GM21619 (cell line): ENCODE data around the gene WEE1.
"Not testable (repeated sequence)": the region's sequence is repeated elsewhere in the genome, so short reads cannot be mapped to it uniquely, and the experiment has no call there.

ENCODE experiments used
- ATAC-seq: cut with Tn5 transposase; IDR thresholded peaks from one replicate; pipeline ENCODE4 v1.9.1; 2021; ENCODE audit not compliant: unreplicated experiment

Gene WEE1

DNA sequence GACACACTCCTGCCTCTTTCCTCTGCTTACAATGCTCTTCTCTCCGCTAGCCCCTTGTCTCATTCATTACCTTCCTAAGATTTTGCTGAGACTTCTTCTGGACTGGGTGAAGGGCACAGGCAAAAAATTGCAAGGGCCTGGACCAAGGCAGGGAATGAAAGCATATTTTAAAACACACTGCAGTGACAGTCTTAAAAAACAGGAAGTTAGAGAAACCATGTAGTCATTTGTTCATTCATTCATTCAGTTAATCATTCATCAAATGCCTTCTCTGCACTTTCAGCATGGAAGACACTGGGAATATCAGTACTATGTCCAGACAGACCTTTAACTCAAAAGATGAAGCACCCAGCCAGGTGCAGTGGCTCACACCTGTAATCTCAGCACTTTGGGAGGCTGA lies 45.5 kb downstream of the WEE1 start:
- ATAC-seq, result no peak

DNA sequence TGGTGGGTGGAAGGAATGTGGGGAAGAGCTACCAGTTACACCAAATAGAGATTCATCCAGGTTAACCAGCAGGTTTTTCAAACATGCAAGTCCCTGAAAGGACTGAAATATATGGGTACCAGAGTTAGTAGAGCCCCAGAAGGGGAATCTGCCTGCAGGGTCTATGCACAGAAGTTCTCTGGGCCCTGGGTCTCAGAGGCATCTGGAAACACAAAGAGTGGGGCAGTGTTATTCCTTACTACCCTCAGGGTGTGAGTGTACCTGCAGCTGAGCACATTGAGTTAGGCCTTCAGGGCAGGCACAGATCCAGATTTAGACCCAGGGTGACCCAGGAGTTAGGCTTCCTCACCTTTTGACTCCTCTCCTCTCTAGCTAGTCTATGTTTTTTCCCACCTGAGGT lies 46.5 kb downstream of the WEE1 start:
- no peak for ATAC-seq

DNA sequence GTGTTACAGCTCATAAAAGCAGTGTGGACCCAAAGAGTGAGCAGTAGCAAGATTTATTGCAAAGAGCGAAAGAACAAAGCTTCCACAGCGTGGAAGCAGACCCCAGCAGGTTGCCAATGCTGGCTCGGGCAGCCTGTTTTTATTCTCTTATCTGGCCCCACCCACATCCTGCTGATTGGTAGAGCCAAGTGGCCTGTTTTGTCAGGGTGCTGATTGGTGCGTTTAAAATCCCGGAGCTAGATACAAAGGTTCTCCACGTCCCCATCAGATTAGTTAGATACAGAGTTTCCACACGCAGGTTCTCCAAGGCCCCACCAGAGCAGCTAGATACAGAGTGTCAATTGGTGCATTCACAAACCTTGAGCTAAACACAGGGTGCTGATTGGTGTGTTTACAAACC lies 48.9 kb downstream of the WEE1 start:
- not testable (repeated sequence) for ATAC-seq

DNA sequence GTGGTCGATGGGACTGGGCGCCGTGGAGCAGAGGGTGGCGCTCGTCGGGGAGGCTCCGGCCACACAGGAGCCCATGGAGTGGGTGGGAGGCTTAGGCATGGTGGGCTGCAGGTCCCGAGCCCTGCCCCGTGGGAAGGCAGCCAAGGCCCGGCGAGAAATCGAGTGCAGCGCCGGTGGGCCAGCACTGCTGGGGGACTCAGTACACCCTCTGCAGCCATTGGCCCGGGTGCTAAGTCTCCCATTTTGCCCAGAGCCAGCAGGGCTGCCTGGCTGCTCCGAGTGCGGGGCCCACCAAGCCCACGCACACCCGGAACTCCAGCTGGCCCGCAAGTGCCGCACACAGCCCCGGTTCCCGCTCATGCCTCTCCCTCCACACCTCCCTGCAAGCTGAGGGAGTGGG lies 49.6 kb downstream of the WEE1 start:
- not testable (repeated sequence) for ATAC-seq

DNA sequence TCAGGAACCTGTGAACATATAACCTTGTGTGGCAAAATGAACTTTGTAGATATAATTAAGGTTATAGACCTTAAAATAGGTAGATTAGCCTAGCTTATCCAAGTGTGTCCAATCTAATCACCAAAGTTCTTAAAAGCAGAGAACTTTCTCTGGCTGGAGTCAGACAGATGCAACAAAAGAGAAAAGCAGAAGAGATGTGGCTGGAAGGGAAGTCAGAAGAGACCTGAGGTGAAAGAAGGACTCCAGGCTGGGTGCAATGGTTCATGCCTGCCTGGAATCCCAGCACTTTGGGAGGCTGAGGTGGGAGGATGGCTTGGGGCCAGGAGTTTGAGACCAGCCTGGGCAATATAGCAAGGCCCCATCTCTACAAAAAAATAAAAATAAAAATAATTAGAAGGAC lies 51.0 kb downstream of the WEE1 start:
- ATAC-seq, result no peak

DNA sequence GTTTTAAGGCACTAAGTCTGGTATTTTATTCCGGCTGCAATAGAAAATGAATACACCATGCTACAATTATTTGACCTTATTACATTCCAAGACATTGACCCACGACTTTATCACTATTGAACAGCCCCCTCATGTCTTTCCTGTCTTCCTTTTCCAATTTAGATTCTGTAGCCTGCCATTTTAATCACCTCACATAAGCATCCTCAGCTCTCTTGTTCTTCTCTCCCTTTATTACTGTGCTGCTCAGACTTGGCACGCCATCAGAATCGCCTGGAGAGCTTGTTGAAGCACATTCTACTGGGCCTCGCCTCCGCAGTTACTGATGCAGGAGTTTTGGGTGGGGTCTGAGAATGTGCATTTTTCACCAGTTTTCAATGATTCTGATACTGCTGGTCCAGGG lies 51.7 kb downstream of the WEE1 start:
- ATAC-seq, result no peak

DNA sequence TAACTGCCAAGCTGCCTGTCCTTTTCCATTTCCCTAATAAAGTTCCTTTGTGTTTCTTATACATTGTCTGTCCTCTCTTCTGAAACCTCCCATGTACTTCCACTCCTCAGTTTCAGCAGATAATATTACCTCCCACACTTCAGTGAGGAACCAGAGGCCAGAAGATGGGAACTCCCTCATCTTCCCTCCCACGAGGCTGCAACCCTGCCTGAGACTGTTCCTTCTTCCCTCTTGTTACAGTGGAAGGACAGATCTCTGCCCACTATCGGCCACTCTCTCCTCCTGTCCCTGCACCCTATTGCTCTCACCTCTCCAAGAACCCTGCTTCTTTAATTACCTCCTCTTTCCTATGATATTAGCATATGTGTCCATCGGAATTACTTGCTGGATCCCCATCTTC lies 52.3 kb downstream of the WEE1 start:
- no peak for ATAC-seq

DNA sequence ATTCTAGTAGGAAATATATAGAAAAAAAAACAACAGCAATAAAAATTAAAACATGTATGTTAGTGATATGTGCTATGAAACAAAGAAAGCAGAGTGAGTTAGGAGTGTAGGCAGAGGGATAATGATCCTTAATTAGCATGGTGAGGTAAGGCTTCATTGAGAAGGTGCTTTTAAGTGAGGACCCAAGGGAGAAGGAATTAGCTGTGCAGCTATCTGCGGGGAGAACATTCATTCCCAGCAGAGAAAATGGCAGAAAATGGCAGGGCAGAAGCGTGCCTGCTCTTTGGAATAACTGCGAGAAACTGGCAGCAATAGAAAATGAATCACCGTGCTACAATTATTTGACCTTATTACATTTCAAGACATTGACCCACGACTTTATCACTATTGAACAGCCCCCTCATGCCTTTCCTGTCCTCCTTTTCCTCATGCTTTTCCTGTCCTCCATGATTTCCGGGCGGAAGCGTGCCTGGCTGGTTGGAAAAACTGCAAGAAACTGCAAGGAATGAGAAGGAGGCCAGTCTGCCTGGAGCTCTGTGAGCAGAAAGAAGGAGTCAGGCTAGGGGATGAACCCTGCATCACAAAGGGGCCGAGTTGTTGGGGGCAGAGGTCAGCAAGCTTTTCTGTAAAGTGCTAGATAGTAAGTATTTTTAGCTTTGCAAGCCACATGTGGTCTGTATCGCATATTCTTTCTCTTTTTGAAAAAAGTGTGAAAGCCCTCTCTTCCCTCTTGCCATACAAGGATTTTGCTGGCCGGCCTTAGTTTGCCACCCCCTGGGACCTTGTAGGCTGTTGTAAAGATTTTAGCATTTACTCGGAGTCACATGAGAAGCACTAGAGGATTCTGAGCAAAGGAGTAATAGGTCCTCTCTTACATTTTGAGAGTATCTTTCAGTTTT lies 53.3 kb downstream of the WEE1 start:
- ATAC-seq, result no peak

DNA sequence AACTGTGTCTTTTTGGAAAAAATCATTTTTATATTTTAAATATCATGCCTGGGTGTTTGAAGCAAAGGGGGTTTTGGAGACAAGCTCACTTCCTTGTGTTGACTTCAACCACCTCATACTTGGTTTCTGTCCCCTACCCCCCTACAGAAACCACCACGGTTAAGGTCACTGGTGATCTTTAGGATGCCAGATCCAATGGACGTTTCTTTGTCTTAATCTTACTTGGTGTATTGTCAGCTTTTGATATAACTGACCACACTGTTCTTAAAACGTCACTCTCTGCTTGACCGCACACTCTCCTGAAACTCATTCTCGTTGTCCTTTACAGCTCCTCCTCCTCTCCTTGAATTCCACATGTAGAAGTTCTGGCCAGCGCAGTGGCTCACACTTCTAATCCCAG lies 55.6 kb downstream of the WEE1 start:
- no peak for ATAC-seq

DNA sequence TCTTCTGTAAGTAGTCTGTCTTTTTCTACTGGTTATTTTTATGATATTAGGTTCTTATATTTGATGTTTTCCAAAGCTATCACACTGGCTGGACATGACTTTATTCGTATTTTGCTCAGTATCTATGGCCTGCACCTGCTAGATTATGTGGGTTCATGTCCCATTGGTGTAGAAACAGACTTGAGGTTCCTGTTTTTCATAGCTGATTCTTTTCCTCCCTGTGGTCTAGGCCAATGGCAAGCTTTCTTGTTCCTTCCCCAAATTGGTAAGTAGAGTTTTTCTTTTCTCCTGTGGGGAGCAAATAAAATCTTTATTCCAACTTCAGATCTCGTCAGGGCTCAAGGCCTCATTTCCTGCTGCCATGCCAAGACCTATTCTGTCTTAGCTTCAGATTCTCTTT lies 60.2 kb downstream of the WEE1 start:
- no peak for ATAC-seq

DNA sequence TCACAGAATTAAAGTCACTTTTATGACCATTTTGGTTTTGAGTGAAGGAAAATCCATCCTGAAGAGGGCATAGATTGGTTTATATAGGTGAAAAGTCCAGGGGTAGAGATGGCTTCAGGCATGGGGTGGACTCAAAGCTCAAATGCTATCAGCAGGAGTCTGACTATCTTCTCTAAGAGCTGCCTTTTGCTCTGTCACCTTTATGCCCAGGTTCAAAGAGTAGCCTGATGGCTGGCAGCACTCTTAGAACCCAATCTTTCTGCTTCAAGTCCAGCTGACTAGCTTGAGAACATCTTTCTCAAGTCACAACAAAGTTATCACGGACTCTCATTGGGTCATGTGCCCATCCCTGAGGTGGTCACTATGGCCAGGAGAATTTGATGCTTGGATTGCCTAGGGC lies 63.2 kb downstream of the WEE1 start:
- ATAC-seq, result no peak

DNA sequence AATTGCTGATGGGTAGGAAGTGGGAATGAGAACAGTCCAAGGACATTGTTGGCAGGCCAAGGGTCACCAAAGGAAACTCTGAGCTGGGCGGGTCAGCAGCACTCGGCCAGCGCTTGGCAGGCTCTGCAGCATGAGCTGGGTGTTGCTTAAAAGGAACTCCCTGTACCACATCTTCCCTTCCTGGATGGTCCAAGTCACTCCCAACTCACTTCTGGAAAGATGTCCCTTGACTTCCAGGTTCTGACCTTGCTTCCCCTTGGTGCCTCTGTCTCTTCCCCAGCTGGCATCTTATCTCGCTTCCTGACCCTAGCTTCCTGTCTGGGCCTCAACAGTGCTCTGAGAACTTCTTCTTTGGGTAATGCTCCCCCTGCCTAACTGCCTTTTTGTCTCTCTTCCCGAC lies 65.6 kb downstream of the WEE1 start:
- ATAC-seq, result no peak
